ENCODE data around the gene CEP128.

DNA sequence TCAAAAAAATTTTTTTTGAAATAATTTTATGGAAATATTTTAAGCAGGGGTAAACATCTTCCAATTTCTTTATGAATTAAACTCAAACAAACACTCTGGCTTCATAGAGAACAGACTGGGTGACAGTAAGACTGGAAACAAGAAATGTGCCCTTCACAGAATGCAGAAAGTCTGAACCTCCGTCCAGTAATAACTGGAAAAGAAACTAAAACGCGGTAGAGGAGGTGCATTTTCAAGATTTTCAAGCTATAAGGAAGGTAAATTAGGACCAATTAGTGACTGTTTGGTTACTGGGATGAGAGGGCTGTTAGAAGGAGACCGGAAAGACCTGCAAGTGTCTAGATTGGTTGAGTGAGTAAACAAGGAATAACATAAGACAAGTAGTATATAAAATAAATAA is 245.7 kb downstream of the CEP128 start:
- no peak for TF ChIP-seq EZH2phosphoT487 (IDR thresholded peaks at IDR 0.05; ENCODE audit: insufficient read depth, low read depth)
- TF ChIP-seq EZH2 (IDR thresholded peaks at IDR 0.05; ENCODE audit: insufficient read depth, poor library complexity, severe bottlenecking): no peak
